ENCODE data around the gene EHMT1. TPM values are rescaled to one million over a fixed set of nuclear protein-coding genes. Genes with fewer than 3 reads are reported as not detected.

Gene EHMT1
- total RNA-seq, 1 donor from 2014 or later: 82.7 TPM

- ATAC-seq (no peak), DNase-seq (no peak)
- no peak for TF ChIP-seq CTCF (IDR thresholded peaks at IDR 0.05)
- Histone ChIP-seq H3K27ac (no peak overlapping the region), H3K9me3 (no peaks in the 10 kb centered on the region), H3K4me3 (no peak overlapping the region), H3K4me1 (peaks cover 7% of the 10 kb centered on the region), H3K27me3 (no peaks in the 10 kb centered on the region), H3K36me3 (peaks cover 69% of the 10 kb centered on the region)
- intact Hi-C loops (cut with DNase I): no loop called here
These were observed 140.3 kb downstream of the EHMT1 start for GRCh38 chr9:137759117-137759516.

GRCh38 chr9:137759649-137760321 is 141.0 kb downstream of the EHMT1 start:
- intact Hi-C loops (cut with DNase I): no loop called here
- Histone ChIP-seq H3K9me3 (no peaks in the 10 kb centered on the region), H3K36me3 (peaks cover 69% of the 10 kb centered on the region), H3K27ac (no peak overlapping the region), H3K4me1 (peaks cover 7% of the 10 kb centered on the region), H3K27me3 (no peaks in the 10 kb centered on the region), H3K4me3 (no peak overlapping the region)
- no peak for DNase-seq
- ATAC-seq: no peak
- no peak for TF ChIP-seq CTCF (IDR thresholded peaks at IDR 0.05)

- peaks cover 7% of the 10 kb centered on the region for H3K4me1 ChIP-seq
- ATAC-seq (no peak), DNase-seq (no peak)
- H3K27ac ChIP-seq: no peak overlapping the region
- H3K27me3 ChIP-seq: no peaks in the 10 kb centered on the region
- H3K9me3 ChIP-seq: no peaks in the 10 kb centered on the region
- H3K36me3 ChIP-seq: peaks cover 66% of the 10 kb centered on the region
- TF ChIP-seq CTCF (IDR thresholded peaks at IDR 0.05): no peak
- intact Hi-C loops (cut with DNase I): no loop called here
- H3K4me3 ChIP-seq: no peak overlapping the region
These were observed 141.6 kb downstream of the EHMT1 start for GRCh38 chr9:137760426-137760825.

- Histone ChIP-seq H3K27me3 (no peaks in the 10 kb centered on the region), H3K4me1 (peaks cover 7% of the 10 kb centered on the region), H3K9me3 (no peaks in the 10 kb centered on the region), H3K27ac (peak overlapping the region; percentile 36), H3K4me3 (no peak overlapping the region), H3K36me3 (peaks cover 61% of the 10 kb centered on the region)
- intact Hi-C loops (cut with DNase I): no loop called here
- ATAC-seq (no peak), DNase-seq (no peak)
- TF ChIP-seq CTCF (IDR thresholded peaks at IDR 0.05): no peak
These were observed 142.2 kb downstream of the EHMT1 start for GRCh38 chr9:137761032-137761431.

GRCh38 chr9:137761793-137762192 is 143.0 kb downstream of the EHMT1 start:
- no peak for TF ChIP-seq CTCF (IDR thresholded peaks at IDR 0.05)
- intact Hi-C loops (cut with DNase I): no loop called here
- peaks cover 7% of the 10 kb centered on the region for H3K4me1 ChIP-seq
- H3K9me3 ChIP-seq: no peaks in the 10 kb centered on the region
- no peaks in the 10 kb centered on the region for H3K27me3 ChIP-seq
- DNase-seq: no peak
- peaks cover 59% of the 10 kb centered on the region for H3K36me3 ChIP-seq
- peak overlapping the region; percentile 36 for H3K27ac ChIP-seq
- no peak for ATAC-seq
- no peak overlapping the region for H3K4me3 ChIP-seq

Data from upper lobe of right lung (tissue), 1 donor.